H9 (cell line): ENCODE data around the gene LSP1. TPM values are rescaled to one million over a fixed set of nuclear protein-coding genes. Genes with fewer than 3 reads are reported as not detected.

Experiments used
- DNase-seq: peaks from one replicate; pipeline ENCODE4 v3.0.0-alpha.2; 2017
- H2AFZ ChIP-seq: one replicate; pipeline ENCODE4 v1.6.1; 2013; ENCODE audit warnings: mild to moderate bottlenecking, low read length, control low read depth, moderate library complexity
- H2AK5ac ChIP-seq: 2 replicates; pipeline ENCODE4 v1.6.1; 2013; ENCODE audit warnings: low read length, control low read depth, mixed read lengths; ENCODE audit not compliant: insufficient read length
- H2BK120ac ChIP-seq: one replicate; pipeline ENCODE4 v1.6.1; 2013; ENCODE audit warnings: low read depth, mild to moderate bottlenecking, low read length, control low read depth, inconsistent platforms; ENCODE audit not compliant: poor library complexity, severe bottlenecking
- H2BK12ac ChIP-seq: 2 replicates; pipeline ENCODE4 v1.6.1; 2013; ENCODE audit warnings: low read length, control low read depth, mixed read lengths, low read depth; ENCODE audit not compliant: insufficient read length
- H2BK15ac ChIP-seq: 2 replicates; pipeline ENCODE4 v1.6.1; 2013; ENCODE audit warnings: low read depth, low read length, control low read depth
- H2BK20ac ChIP-seq: one replicate; pipeline ENCODE4 v1.6.1; 2013; ENCODE audit warnings: low read depth, mild to moderate bottlenecking, low read length, control low read depth, inconsistent platforms; ENCODE audit not compliant: poor library complexity, severe bottlenecking
- H2BK5ac ChIP-seq: 2 replicates; pipeline ENCODE4 v1.6.1; 2013; ENCODE audit warnings: low read length, control low read depth, mixed read lengths; ENCODE audit not compliant: insufficient read length
- H3K14ac ChIP-seq: 2 replicates; pipeline ENCODE4 v1.6.1; 2013; ENCODE audit warnings: low read length, control low read depth; ENCODE audit not compliant: insufficient read depth
- H3K18ac ChIP-seq: 2 replicates; pipeline ENCODE4 v1.6.1; 2013; ENCODE audit warnings: low read depth, mild to moderate bottlenecking, mixed read lengths, low read length, control low read depth; ENCODE audit not compliant: insufficient read length
- H3K23ac ChIP-seq: 2 replicates; pipeline ENCODE4 v1.6.1; 2013; ENCODE audit warnings: low read length, control low read depth, mixed read lengths, low read depth; ENCODE audit not compliant: insufficient read length
- H3K23me2 ChIP-seq: 2 replicates; pipeline ENCODE4 v1.6.1; 2013; ENCODE audit warnings: low read depth, mild to moderate bottlenecking, mixed read lengths, low read length, control low read depth; ENCODE audit not compliant: insufficient read length, poor library complexity, severe bottlenecking
- H3K27ac ChIP-seq: 2 replicates; pipeline ENCODE4 v1.5.1; 2013; ENCODE audit warnings: low read length, control low read depth, mixed read lengths, low read depth; ENCODE audit not compliant: insufficient read length
- H3K27me3 ChIP-seq: 2 replicates; pipeline ENCODE4 v1.6.1; 2013; ENCODE audit warnings: low read length, control low read depth, inconsistent platforms; ENCODE audit not compliant: insufficient read depth
- H3K4ac ChIP-seq: 2 replicates; pipeline ENCODE4 v1.6.1; 2013; ENCODE audit warnings: low read depth, mild to moderate bottlenecking, control low read depth, inconsistent platforms, low read length, moderate library complexity
- H3K4me1 ChIP-seq: 2 replicates; pipeline ENCODE4 v1.6.1; 2013; ENCODE audit warnings: low read length, control low read depth, inconsistent platforms; ENCODE audit not compliant: insufficient read depth
- H3K4me2 ChIP-seq: 2 replicates; pipeline ENCODE4 v1.6.1; 2013; ENCODE audit warnings: low read length, control low read depth, mixed read lengths; ENCODE audit not compliant: insufficient read length, insufficient read depth
- H3K56ac ChIP-seq: 2 replicates; pipeline ENCODE4 v1.6.1; 2013; ENCODE audit warnings: low read depth, mild to moderate bottlenecking, mixed read lengths, low read length, control low read depth; ENCODE audit not compliant: insufficient read length
- H3K79me1 ChIP-seq: 2 replicates; pipeline ENCODE4 v1.6.1; 2013; ENCODE audit warnings: low read depth, mild to moderate bottlenecking, moderate library complexity, low read length, control low read depth, inconsistent platforms; ENCODE audit not compliant: insufficient read depth, poor library complexity, severe bottlenecking
- H3K79me2 ChIP-seq: 2 replicates; pipeline ENCODE4 v1.6.1; 2013; ENCODE audit warnings: low read length, control low read depth, inconsistent platforms; ENCODE audit not compliant: insufficient read depth
- H3K9ac ChIP-seq: 2 replicates; pipeline ENCODE4 v1.6.1; 2013; ENCODE audit warnings: low read length, control low read depth, mixed read lengths; ENCODE audit not compliant: insufficient read length; ENCODE audit errors: extremely low read depth
- H3K9me3 ChIP-seq: one replicate; pipeline ENCODE4 v1.6.1; 2013; ENCODE audit warnings: low read depth, low read length, inconsistent platforms; ENCODE audit not compliant: control insufficient read depth
- H3T11ph ChIP-seq: one replicate; pipeline ENCODE4 v1.6.1; 2013; ENCODE audit warnings: mild to moderate bottlenecking, low read length, control low read depth, inconsistent platforms
- H4K20me1 ChIP-seq: one replicate; pipeline ENCODE4 v1.6.1; 2013; ENCODE audit not compliant: control insufficient read depth, insufficient read length, insufficient read depth
- H4K5ac ChIP-seq: 2 replicates; pipeline ENCODE4 v1.6.1; 2013; ENCODE audit warnings: low read depth, mild to moderate bottlenecking, mixed read lengths, low read length, control low read depth; ENCODE audit not compliant: insufficient read length
- H4K8ac ChIP-seq: replicated peaks from 2 replicates; pipeline ENCODE4 v1.6.1; 2013; ENCODE audit warnings: low read length, control low read depth, mixed read lengths, low read depth; ENCODE audit not compliant: insufficient read length
- H4K91ac ChIP-seq: 2 replicates; pipeline ENCODE4 v1.6.1; 2013; ENCODE audit warnings: low read depth, mild to moderate bottlenecking, moderate library complexity, mixed read lengths, low read length, control low read depth; ENCODE audit not compliant: insufficient read length
- H3K27ac Mint-ChIP-seq, 3 experiments: 2 replicates in 2 of 3; 3 replicates in 1 of 3; pipeline ENCODE4 v1.8.0; 2020 to 2021; ENCODE audit warnings: mixed read lengths in 3 of 3, mild to moderate bottlenecking in 1 of 3, moderate library complexity in 1 of 3
- H3K27me3 Mint-ChIP-seq: 2 replicates; pipeline ENCODE4 v1.8.0; 2021; ENCODE audit warnings: low read depth, mild to moderate bottlenecking, moderate library complexity, mixed read lengths
- H3K36me3 Mint-ChIP-seq, 3 experiments: 2 replicates in 2 of 3; 3 replicates in 1 of 3; pipeline ENCODE4 v1.8.0; 2020 to 2021; ENCODE audit warnings: low read depth in 3 of 3, mixed read lengths in 3 of 3; ENCODE audit not compliant: insufficient read depth in 1 of 3
- H3K4me1 Mint-ChIP-seq, 2 experiments: 2 replicates each; pipeline ENCODE4 v1.8.0; 2020; ENCODE audit warnings: mixed read lengths in 2 of 2
- H3K4me3 Mint-ChIP-seq, 2 experiments: 2 replicates in 1 of 2; 3 replicates in 1 of 2; pipeline ENCODE4 v1.8.0; 2020 to 2021; ENCODE audit warnings: mild to moderate bottlenecking in 2 of 2, mixed read lengths in 2 of 2, moderate library complexity in 1 of 2
- H3K9me3 Mint-ChIP-seq, 2 experiments: 2 replicates in 1 of 2; 3 replicates in 1 of 2; pipeline ENCODE4 v1.8.0; 2020; ENCODE audit warnings: mild to moderate bottlenecking in 2 of 2, mixed read lengths in 2 of 2, moderate library complexity in 1 of 2
- CTCF ChIP-seq: fragments of 200-600 bp; sonication (generic); conservative IDR thresholded peaks from 3 replicates; pipeline ENCODE4 v1.8.0; 2021; ENCODE audit warnings: antibody characterized with exemption, mild to moderate bottlenecking
- WGBS: extraction: QIAGEN DNeasy Blood & Tissue Kit; methylation state at CpG from one replicate; pipeline ENCODE4 v1.1.7; 2013; ENCODE audit warnings: missing lambda C conversion rate, low lambda C conversion rate, mixed read lengths; ENCODE audit not compliant: insufficient read length; ENCODE audit errors: extremely low coverage; 5-methylcytosine and 5-hydroxymethylcytosine counted together
- total RNA-seq: library from RNA; stranded (reverse); gene quantifications from 2 replicates; pipeline ENCODE4 v1.2.1, GENCODE V29; 2021

The LSP1 gene
- total RNA-seq, 1 experiment from 2014 or later, result not detected

GRCh38 chr11:1935156-1936071 lies 82.5 kb downstream of the LSP1 start:
- Histone ChIP-seq H3K4me2 (no peak overlapping the region), H3K27me3 (no peaks in the 10 kb centered on the region), H4K8ac (no peak overlapping the region), H3K9ac (no peak overlapping the region), H2BK5ac (no peak overlapping the region), H3K79me1 (no peaks in the 10 kb centered on the region), H4K91ac (no peak overlapping the region), H4K20me1 (no peaks in the 10 kb centered on the region), H2BK120ac (no peak overlapping the region), H3K23me2 (peaks cover 3% of the 10 kb centered on the region), H3K4me1 (no peaks in the 10 kb centered on the region), H3T11ph (no peak overlapping the region), H2AK5ac (no peak overlapping the region), H2AFZ (no peak overlapping the region), H4K5ac (no peak overlapping the region), H2BK15ac (no peak overlapping the region), H2BK20ac (no peak overlapping the region), H3K14ac (no peak overlapping the region; the same call in 1 of the 2 replicates), H3K79me2 (no peaks in the 10 kb centered on the region), H3K23ac (no peak overlapping the region), H2BK12ac (no peak overlapping the region), H3K27ac (no peak overlapping the region), H3K4ac (no peak overlapping the region), H3K9me3 (no peaks in the 10 kb centered on the region), H3K18ac (no peak overlapping the region), H3K56ac (no peak overlapping the region)
- TF ChIP-seq CTCF, result no peak
- WGBS, result no CpG with 5 or more reads among the region's 33 CpGs
- DNase-seq, result no peak
- Mint-ChIP-seq H3K27me3 (peaks cover 20% of the 10 kb centered on the region), H3K4me1 (peaks cover 0 to 9% of the 10 kb centered on the region in 2 experiments; a peak in 2 of 4 replicates), H3K4me3 (no peak overlapping the region), H3K9me3 (no peaks in the 10 kb centered on the region; a peak in 1 of 5 replicates), H3K27ac (no peak overlapping the region), H3K36me3 (no peaks in the 10 kb centered on the region)
